ENCODE measurements around the gene NDUFS6.

DNA sequence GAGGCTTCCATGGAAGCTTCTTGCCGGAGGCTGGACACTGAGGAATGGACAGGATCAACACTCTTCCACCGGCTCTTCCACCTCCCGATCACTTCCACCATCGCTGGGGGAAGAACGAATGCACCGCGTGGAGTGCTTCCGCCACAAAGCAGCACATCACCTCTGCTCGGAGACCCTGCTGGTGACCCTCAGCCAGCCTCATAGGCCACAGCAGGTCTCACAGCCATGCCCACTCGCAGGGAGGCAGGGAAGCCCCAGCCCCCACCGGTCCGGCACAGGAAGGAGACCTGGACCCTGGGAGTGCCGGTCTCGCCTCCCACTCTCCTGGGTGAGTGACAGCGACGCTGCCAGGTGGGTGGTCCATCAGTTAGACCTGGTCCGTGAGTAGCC, 6.3 kb upstream of the NDUFS6 start:
- TF ChIP-seq POLR2AphosphoS5 (IDR thresholded peaks at IDR 0.05; ENCODE audit: low read depth, low read length): no peak
- TF ChIP-seq POLR2A (IDR thresholded peaks at IDR 0.05; ENCODE audit: low read depth, low read length): no peak
- no peak for TF ChIP-seq SPI1 (IDR thresholded peaks at IDR 0.05; ENCODE audit: low read depth, low read length)
- no peak for TF ChIP-seq TAF1 (IDR thresholded peaks at IDR 0.05; ENCODE audit: low read depth, low read length)
- TF ChIP-seq PAX5 (IDR thresholded peaks at IDR 0.05; ENCODE audit: insufficient read depth, low read length, severe bottlenecking): no peak
- TF ChIP-seq POU2F2 (IDR thresholded peaks at IDR 0.05; ENCODE audit: low read depth, low read length): no peak

Measured in GM12891 (cell line).